H1 (cell line): ENCODE results near the gene SLC9A4. TPM values are rescaled to one million over a fixed set of nuclear protein-coding genes. Genes with fewer than 3 reads are reported as not detected.

Experiments used
- CTCF ChIA-PET: fragments of 300-600 bp; sonication (Branson Sonifier 250); formaldehyde crosslinking; loops from one replicate; lab custom pipeline; 2021; ENCODE audit not compliant: partially characterized antibody; lab: Charles Lee
- POLR2A ChIA-PET: fragments of 300-600 bp; sonication (Branson Sonifier 250); formaldehyde crosslinking; loops from one replicate; lab custom pipeline; 2021; ENCODE audit warnings: inconsistent platforms; ENCODE audit not compliant: partially characterized antibody; lab: Charles Lee
- DNase-seq, 2 experiments: peaks; one replicate each; pipeline versions ENCODE4 v3.0.0 to v3.0.0-alpha.2; 2010 to 2022; ENCODE audit warnings: low spot score in 2 of 2, low read depth in 1 of 2, mixed read lengths in 1 of 2
- FAIRE-seq: peaks from 2 replicates; lab custom pipeline; 2011; peaks lifted over from hg19 to GRCh38; lab: Jason Lieb, UNC
- H2AFZ ChIP-seq: 2 replicates; pipeline ENCODE4 v1.8.1; 2012; ENCODE audit warnings: low read length, inconsistent platforms
- H2AK5ac ChIP-seq: 2 replicates; pipeline ENCODE4 v1.6.1; 2013; ENCODE audit warnings: low read depth, low read length
- H2BK120ac ChIP-seq: replicated peaks from 2 replicates; pipeline ENCODE3; 2013; ENCODE audit warnings: low read depth, low read length, inconsistent platforms
- H2BK12ac ChIP-seq: 2 replicates; pipeline ENCODE4 v1.6.1; 2013; ENCODE audit warnings: low read depth, low read length
- H2BK15ac ChIP-seq: 2 replicates; pipeline ENCODE4 v1.6.1; 2013; ENCODE audit warnings: low read length
- H2BK20ac ChIP-seq: 2 replicates; pipeline ENCODE4 v1.6.1; 2013; ENCODE audit warnings: low read length
- H2BK5ac ChIP-seq: 2 replicates; pipeline ENCODE4 v1.6.1; 2013; ENCODE audit warnings: low read depth, low read length
- H3K14ac ChIP-seq: 2 replicates; pipeline ENCODE4 v1.6.1; 2013; ENCODE audit warnings: inconsistent platforms; ENCODE audit not compliant: insufficient read length
- H3K18ac ChIP-seq: 2 replicates; pipeline ENCODE4 v1.6.1; 2013; ENCODE audit warnings: low read length; ENCODE audit errors: extremely low read depth
- H3K23ac ChIP-seq: 2 replicates; pipeline ENCODE4 v1.6.1; 2013; ENCODE audit warnings: inconsistent platforms; ENCODE audit not compliant: insufficient read length
- H3K23me2 ChIP-seq: 2 replicates; pipeline ENCODE4 v1.6.1; 2013; ENCODE audit warnings: low read depth, low read length
- H3K27ac ChIP-seq: 2 replicates; pipeline ENCODE4 v1.6.1; 2011; ENCODE audit warnings: low read depth, low read length, inconsistent platforms
- H3K27me3 ChIP-seq, 4 experiments: replicated peaks in 1 of 4; 1 replicate in 1 of 4; 2 replicates in 3 of 4; pipeline versions ENCODE4 v1.6.1 to v1.8.1; 2011 to 2013; ENCODE audit warnings: low read length in 3 of 4, mild to moderate bottlenecking in 3 of 4, inconsistent platforms in 2 of 4, mixed read lengths in 2 of 4, moderate library complexity in 1 of 4; ENCODE audit not compliant: control insufficient read depth in 3 of 4, insufficient read depth in 3 of 4; ENCODE audit errors: extremely low read depth in 1 of 4
- H3K36me3 ChIP-seq, 4 experiments: 2 replicates each; pipeline versions ENCODE4 v1.6.1 to v1.8.1; 2011 to 2013; ENCODE audit warnings: mild to moderate bottlenecking in 4 of 4, low read length in 3 of 4, moderate library complexity in 2 of 4, control low read depth in 1 of 4, inconsistent platforms in 1 of 4; ENCODE audit not compliant: insufficient read depth in 4 of 4, control insufficient read depth in 2 of 4
- H3K4ac ChIP-seq: replicated peaks from 2 replicates; pipeline ENCODE3; 2013; ENCODE audit warnings: low read length, low read depth, mixed read lengths, inconsistent platforms; ENCODE audit not compliant: insufficient read length
- H3K4me1 ChIP-seq, 4 experiments: replicated peaks in 1 of 4; 1 replicate in 1 of 4; 2 replicates in 3 of 4; pipeline versions ENCODE4 v1.6.1 to v1.8.1; 2011 to 2013; ENCODE audit warnings: low read length in 3 of 4, inconsistent platforms in 2 of 4, mixed read lengths in 1 of 4; ENCODE audit not compliant: insufficient read depth in 4 of 4, control insufficient read depth in 3 of 4
- H3K4me2 ChIP-seq, 2 experiments: 2 replicates each; pipeline versions ENCODE4 v1.6.1 to v1.8.1; 2011 to 2013; ENCODE audit warnings: low read depth in 2 of 2, low read length in 2 of 2, control low read depth in 1 of 2, inconsistent platforms in 1 of 2, mild to moderate bottlenecking in 1 of 2; ENCODE audit not compliant: insufficient read depth in 1 of 2
- H3K4me3 ChIP-seq, 4 experiments: fragments of 200-600, 300-600 bp in 1 of 4; sonication (generic), shearing (Covaris generic), sonication (Bioruptor Twin) in 1 of 4; 2 replicates each; pipeline versions ENCODE4 v1.5.1 to v1.8.1; 2011 to 2016; ENCODE audit warnings: low read length in 4 of 4, low read depth in 3 of 4, control low read depth in 2 of 4, inconsistent platforms in 2 of 4, mild to moderate bottlenecking in 2 of 4, mixed read lengths in 1 of 4, moderate library complexity in 1 of 4; ENCODE audit not compliant: insufficient read depth in 2 of 4; ENCODE audit errors: extremely low read depth in 1 of 4
- H3K56ac ChIP-seq: replicated peaks from 2 replicates; pipeline ENCODE3; 2013; ENCODE audit warnings: low read depth, mild to moderate bottlenecking, mixed read lengths, low read length, inconsistent platforms; ENCODE audit not compliant: insufficient read length
- H3K79me1 ChIP-seq: 2 replicates; pipeline ENCODE4 v1.6.1; 2013; ENCODE audit warnings: low read depth, low read length, control low read depth
- H3K79me2 ChIP-seq, 2 experiments: 2 replicates each; pipeline versions ENCODE4 v1.6.1 to v1.8.1; 2012 to 2013; ENCODE audit warnings: low read length in 2 of 2, mild to moderate bottlenecking in 2 of 2, inconsistent platforms in 1 of 2; ENCODE audit not compliant: insufficient read depth in 2 of 2, control insufficient read depth in 1 of 2
- H3K9ac ChIP-seq, 4 experiments: replicated peaks in 1 of 4; 1 replicate in 1 of 4; 2 replicates in 3 of 4; pipeline versions ENCODE4 v1.6.1 to v1.8.1; 2011 to 2013; ENCODE audit warnings: low read depth in 3 of 4, low read length in 3 of 4, control low read depth in 2 of 4, mild to moderate bottlenecking in 2 of 4, moderate library complexity in 2 of 4, inconsistent platforms in 1 of 4; ENCODE audit errors: extremely low read depth in 1 of 4
- H3K9me3 ChIP-seq, 2 experiments: 2 replicates each; pipeline versions ENCODE4 v1.6.1 to v1.8.1; 2012 to 2013; ENCODE audit warnings: mild to moderate bottlenecking in 2 of 2, moderate library complexity in 2 of 2, control low read depth in 1 of 2, inconsistent platforms in 1 of 2, low read depth in 1 of 2, low read length in 1 of 2, mixed read lengths in 1 of 2; ENCODE audit not compliant: insufficient read depth in 2 of 2
- H4K20me1 ChIP-seq, 2 experiments: replicated peaks in 1 of 2; 2 replicates each; pipeline versions ENCODE3 to v1.8.1; 2011 to 2013; ENCODE audit warnings: inconsistent platforms in 2 of 2, low read length in 2 of 2, mild to moderate bottlenecking in 1 of 2; ENCODE audit not compliant: insufficient read depth in 2 of 2, control insufficient read depth in 1 of 2
- H4K5ac ChIP-seq: 2 replicates; pipeline ENCODE4 v1.6.1; 2013; ENCODE audit warnings: low read length, low read depth, mixed read lengths, inconsistent platforms; ENCODE audit not compliant: insufficient read length
- H4K8ac ChIP-seq: 2 replicates; pipeline ENCODE4 v1.8.0; 2013; ENCODE audit warnings: mild to moderate bottlenecking, moderate library complexity, low read length, inconsistent platforms; ENCODE audit not compliant: insufficient read depth; ENCODE audit errors: extremely low read depth
- H4K91ac ChIP-seq: replicated peaks from 2 replicates; pipeline ENCODE3; 2013; ENCODE audit warnings: low read length, mixed read lengths, inconsistent platforms; ENCODE audit not compliant: insufficient read length
- CHD2 ChIP-seq: IDR thresholded peaks from 2 replicates; pipeline ENCODE4 v1.6.1; 2012; ENCODE audit warnings: low read length, improper control_type of control experiment
- WGBS, 2 experiments: shearing (Covaris generic) in 1 of 2; methylation state at CpG; one replicate each; pipeline versions ENCODE4 v1.1.6 to v1.1.7; 2013 to 2015; ENCODE audit warnings: low lambda C conversion rate in 2 of 2, mixed read lengths in 2 of 2, inconsistent platforms in 1 of 2, low coverage in 1 of 2, missing lambda C conversion rate in 1 of 2; ENCODE audit not compliant: insufficient replicate concordance in 2 of 2, insufficient coverage in 1 of 2, insufficient read length in 1 of 2; ENCODE audit errors: extremely low coverage in 1 of 2, missing lambda C conversion rate in 1 of 2; 5-methylcytosine and 5-hydroxymethylcytosine counted together
- polyA plus RNA-seq, 7 experiments: library from polyadenylated mRNA; depleted of rRNA in 3 of 7; stranded (reverse) in 5 of 7; unstranded in 2 of 7; fragments of >200 nt in 5 of 7; fragments of 200-250 nt in 2 of 7; gene quantifications; 1 replicate in 5 of 7; 2 replicates in 1 of 7; 4 replicates in 1 of 7; pipeline versions ENCODE4 v1.2.1 to v1.2.3, GENCODE V29; 2011 to 2013; ENCODE audit warnings: missing spikeins in 2 of 7, mixed read lengths in 2 of 7
- total RNA-seq: library from RNA; stranded (reverse); fragmentation: NEBNext Ultra II Directional; extraction: Animal tissue kit (Norgen Biotek cat#: 25700); gene quantifications from 2 replicates; pipeline ENCODE4 v1.2.1, GENCODE V29; 2021

SLC9A4 gene
- total and polyA plus RNA-seq, 2 of the 8 experiments (the other 6 are each of a cell fraction or from before 2014, with no cell fraction given): not detected

GRCh38 chr2:102504833-102505232 lies 31.8 kb downstream of the SLC9A4 start:
- Histone ChIP-seq H4K20me1 (no peaks in the 10 kb centered on the region), H3K36me3 (no peaks in the 10 kb centered on the region), H3K27me3 (no peaks in the 10 kb centered on the region), H3K18ac (no peak overlapping the region), H4K5ac (no peak overlapping the region), H3K9ac (no peak overlapping the region), H2AK5ac (no peak overlapping the region), H2BK15ac (no peak overlapping the region), H3K23me2 (no peaks in the 10 kb centered on the region), H3K27ac (no peak overlapping the region), H3K4ac (no peak overlapping the region), H4K8ac (no peak overlapping the region), H3K56ac (no peak overlapping the region), H3K4me2 (no peak overlapping the region), H3K4me1 (0 out of 7 replicates have a peak, but pooled peaks cover 0 to 3% (median 0%) of the 10 kb centered on the region in 4 experiments), H2BK120ac (no peak overlapping the region), H4K91ac (no peak overlapping the region), H2AFZ (no peak overlapping the region), H3K79me1 (no peaks in the 10 kb centered on the region), H3K9me3 (no peaks in the 10 kb centered on the region), H3K79me2 (no peaks in the 10 kb centered on the region), H2BK20ac (no peak overlapping the region), H3K4me3 (no peak overlapping the region), H2BK12ac (no peak overlapping the region), H3K23ac (no peak overlapping the region), H2BK5ac (no peak overlapping the region), H3K14ac (no peak overlapping the region)
- FAIRE-seq (no peak), DNase-seq (no peak)
- TF ChIP-seq CHD2: no peak
- ChIA-PET POLR2A (no interaction called here), CTCF (no interaction called here)
- WGBS, 2 experiments: 86% methylated on average over 8 of the region's 8 CpGs; no CpG with 5 or more reads in 1 of the 2 experiments
